Measurements from ENCODE around the gene LYRM1.
"Not testable (repeated sequence)": the region's sequence is repeated elsewhere in the genome, so short reads cannot be mapped to it uniquely, and the experiment has no call there.

LYRM1 gene

DNA sequence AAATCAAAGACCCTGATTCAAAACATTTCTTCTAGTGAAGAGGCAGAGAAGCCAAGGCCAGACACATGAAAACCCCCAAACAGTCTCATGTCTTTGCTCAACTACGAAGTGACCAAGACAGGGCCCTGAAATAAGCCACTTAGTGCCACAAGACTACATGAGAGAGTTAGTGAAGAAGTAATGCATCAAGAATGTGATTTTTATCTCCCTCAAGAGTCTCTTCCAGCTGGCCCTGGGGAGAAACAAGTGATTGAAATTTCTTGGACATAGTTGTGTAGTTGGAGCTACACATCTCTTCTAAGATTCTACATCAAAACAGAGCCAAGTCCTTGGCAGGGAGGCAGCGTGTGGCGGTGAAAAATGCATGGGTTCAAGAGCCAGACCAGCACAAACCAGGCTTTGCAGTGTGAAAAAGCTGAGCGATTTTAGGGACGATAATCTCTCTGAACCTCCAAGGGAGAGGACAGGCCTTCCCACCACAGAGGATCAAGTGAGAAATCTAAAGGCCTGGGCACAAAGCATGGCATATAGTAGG lies 30.6 kb downstream of the LYRM1 start:
- DNase-seq (ENCODE audit: low read depth in 2 of 3, low spot score in 2 of 3), result no peak

GRCh38 chr16:20933589-20933988 lies 33.0 kb downstream of the LYRM1 start:
- DNase-seq (ENCODE audit: low read depth in 2 of 3, low spot score in 2 of 3), result no peak

GRCh38 chr16:20937736-20938135 lies 37.2 kb downstream of the LYRM1 start:
- DNase-seq (ENCODE audit: low read depth in 2 of 3, low spot score in 2 of 3), result no peak

DNA sequence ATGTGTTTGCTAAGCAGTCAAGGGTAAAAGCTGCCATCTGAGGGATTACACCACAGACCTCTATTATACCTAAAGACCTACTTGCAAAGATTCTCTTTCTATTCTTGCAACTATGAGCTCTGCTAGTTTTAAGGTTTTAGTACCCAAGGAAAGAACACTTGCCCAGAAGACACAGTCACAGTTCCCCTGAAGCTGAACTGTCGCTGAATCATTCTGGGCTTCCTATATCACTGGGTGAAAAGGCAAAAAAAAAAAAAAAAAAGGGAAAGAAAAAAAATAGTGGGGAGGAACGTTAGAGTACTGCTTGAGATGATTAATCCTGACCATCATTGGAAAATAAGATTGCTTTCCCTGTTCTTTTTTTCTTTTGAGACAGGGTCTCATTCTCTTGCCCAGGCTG lies 37.9 kb downstream of the LYRM1 start:
- no peak for DNase-seq (ENCODE audit: low read depth in 2 of 3, low spot score in 2 of 3)

DNA sequence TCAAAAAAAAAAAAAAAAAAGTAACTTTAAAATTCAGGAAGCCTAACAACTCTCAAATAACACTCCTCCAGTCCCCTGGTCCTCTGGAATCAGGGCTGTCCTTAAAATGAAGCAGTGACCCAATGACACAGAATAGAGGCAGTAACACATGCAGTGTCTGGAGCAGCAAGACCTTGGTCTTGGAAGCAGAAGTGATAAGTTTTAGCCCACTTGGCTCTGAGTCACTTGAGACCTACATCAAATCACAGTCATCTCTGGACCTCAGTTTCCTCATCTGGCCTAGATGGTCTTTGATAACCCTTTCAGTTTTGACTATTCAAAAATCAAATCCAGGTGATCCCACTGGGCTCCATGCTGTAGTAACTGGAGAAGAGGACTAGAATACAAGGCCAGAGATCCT lies 39.0 kb downstream of the LYRM1 start:
- no peak for DNase-seq (ENCODE audit: low read depth in 2 of 3, low spot score in 2 of 3)

DNA sequence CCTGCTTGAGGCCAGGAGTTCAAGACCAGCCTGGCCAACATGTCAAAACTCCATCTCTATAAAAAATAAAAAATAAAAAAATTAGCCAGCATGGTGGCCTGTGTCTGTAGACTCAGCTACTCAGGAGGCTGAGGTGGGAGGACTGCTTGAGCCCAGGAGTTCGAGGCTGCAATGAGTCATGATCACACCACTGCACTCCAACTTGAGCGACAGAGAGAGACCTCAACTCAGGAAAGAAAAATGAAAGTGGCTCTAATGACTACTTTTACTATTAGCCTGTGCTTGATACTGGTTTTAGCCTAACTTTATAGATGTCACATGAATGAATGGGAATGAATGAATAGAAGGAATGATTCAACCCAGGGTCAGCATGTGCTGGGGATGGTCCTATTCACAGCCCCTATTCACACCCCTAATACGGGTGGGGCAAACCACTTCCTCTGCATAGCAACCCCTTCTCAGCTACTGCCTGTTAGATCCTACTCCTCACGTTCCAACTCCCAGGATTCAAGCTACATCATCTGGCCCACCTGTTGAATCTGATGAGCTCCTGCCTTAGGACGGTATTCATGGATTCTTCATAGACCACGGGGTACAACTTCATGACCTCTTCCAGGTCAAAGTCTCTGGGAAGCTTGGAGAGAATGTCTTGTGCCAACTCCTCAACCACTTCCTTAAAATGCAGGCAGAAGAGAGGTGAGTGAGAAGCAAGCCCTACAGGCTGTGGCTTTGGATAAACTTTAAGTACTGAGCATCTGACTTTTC lies 40.5 kb downstream of the LYRM1 start:
- DNase-seq (ENCODE audit: low read depth in 2 of 3, low spot score in 2 of 3), result no peak

DNA sequence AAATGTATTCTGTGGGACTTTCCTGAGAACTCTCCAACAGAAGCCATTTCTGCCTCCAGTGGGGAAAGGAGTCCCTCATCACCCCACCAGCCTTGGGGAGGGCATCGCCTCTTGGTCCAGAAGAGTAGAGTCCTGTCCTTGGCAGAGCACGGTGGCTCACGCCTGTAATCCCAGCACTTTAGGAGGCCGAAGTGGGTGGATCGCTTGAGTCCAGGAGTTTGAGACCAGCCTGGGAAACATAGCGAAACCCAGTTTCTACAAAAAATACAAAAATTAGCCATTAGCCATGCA lies 41.0 kb downstream of the LYRM1 start:
- no peak for DNase-seq (ENCODE audit: low read depth in 2 of 3, low spot score in 2 of 3)

- no peak for DNase-seq (ENCODE audit: low read depth in 2 of 3, low spot score in 2 of 3)
Measured at GRCh38 chr16:20942256-20942655, 41.7 kb downstream of the LYRM1 start.

DNA sequence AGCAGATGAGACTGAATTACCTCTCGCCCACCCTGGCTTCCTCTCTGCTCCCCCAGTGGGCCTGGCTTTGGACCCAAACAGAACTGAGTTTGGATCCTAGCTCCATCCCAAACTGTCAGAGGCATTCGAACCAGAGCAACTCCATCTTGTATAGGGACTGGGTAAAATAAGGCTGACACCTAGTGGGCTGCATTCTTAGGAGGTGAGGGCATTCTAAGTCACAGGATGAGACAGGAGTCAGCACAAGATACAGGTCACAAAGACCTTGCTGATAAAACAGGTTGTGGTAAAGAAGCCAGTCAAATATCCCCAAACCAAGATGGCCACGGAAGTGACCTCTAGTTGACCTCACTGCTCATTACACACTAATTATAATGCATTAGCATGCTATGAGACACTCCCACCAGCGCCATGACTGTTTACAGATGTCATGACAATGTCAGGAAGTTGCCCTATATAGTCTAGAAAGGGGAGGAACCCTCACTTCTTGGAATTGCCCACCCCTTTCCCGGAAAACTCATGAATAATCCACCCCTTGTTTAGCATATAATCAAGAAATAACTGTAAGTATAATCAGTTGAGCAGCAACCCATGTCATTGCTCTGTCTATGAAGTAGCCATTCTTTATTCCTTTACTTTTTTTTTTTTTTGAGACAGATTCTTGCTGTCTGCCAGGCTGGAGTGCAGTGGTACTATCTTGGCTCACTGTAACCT lies 44.4 kb downstream of the LYRM1 start:
- peak; percentile 5 to 30 (median 13) for DNase-seq (ENCODE audit: low read depth in 2 of 3, low spot score in 2 of 3)

- not testable (repeated sequence) for DNase-seq (ENCODE audit: low read depth in 2 of 3, low spot score in 2 of 3)
Measured at GRCh38 chr16:20945575-20945875, 45.0 kb downstream of the LYRM1 start.

DNA sequence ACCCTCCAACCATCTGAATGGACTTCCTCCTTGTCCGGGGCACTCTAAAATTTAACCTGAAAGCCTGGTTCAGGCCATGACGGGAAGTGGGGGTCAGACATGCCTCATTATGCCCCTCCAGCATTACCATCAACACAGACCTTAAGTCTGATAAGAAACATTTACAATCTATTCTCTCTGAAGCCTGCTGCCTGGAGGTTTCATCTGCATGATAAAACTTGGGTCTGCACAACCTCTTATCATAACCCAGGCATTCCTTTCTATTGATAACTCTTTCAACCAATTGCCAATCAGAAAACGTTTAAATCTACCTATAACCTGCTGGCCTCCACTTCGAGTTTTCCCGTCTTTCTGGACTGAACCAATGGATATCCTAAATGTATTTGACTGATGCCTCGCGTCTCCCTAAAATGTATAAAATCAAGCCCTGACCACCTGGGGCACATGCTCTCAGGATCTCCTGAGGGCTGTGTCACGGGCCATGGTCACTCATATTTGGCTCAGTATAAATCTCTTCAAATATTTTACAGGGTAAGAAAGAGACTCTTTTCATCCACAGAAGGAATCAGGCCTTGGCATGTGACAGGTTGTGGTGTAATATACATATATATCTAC lies 45.6 kb downstream of the LYRM1 start:
- DNase-seq (ENCODE audit: low read depth in 2 of 3, low spot score in 2 of 3), result no peak

DNA sequence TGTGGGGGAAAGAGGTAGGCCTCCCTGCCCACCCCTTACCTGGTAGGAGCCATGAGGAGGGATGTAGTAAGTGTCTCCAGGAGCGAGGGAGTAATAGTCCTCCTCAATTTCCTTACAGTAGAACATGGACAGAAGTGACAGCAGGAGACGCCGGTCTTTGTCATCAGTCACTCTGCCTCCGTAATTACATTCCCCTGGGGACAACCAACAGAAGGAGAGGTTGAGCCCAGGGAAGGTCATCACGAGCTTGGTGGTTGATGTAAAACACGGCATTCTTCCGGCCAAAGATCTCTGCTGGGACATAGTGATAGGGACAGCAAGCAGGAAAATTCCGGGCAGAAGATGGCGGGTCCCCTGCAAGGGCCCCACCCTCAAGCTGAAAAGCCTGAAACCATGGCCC lies 47.9 kb downstream of the LYRM1 start:
- DNase-seq (ENCODE audit: low read depth in 2 of 3, low spot score in 2 of 3), result no peak

DNA sequence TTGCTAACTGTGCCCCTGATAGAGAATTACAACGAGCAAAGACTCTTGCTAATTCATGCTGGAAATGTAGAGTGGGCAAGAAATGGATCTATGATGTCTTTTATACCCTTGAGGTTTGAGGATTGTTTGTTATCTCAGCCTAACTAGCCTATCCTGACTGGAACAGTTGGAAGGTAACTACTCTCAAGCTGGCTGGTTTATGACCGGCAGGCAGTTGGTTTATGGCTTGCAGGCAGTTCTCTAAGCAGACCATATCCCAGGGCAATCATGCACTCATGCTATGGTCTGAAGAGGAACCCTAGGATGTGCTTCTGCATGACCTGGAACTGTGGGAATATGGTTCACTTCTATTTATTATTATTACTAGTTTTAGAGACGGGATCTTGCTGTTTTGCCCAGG lies 49.1 kb downstream of the LYRM1 start:
- DNase-seq (ENCODE audit: low read depth in 2 of 3, low spot score in 2 of 3), result no peak

DNA sequence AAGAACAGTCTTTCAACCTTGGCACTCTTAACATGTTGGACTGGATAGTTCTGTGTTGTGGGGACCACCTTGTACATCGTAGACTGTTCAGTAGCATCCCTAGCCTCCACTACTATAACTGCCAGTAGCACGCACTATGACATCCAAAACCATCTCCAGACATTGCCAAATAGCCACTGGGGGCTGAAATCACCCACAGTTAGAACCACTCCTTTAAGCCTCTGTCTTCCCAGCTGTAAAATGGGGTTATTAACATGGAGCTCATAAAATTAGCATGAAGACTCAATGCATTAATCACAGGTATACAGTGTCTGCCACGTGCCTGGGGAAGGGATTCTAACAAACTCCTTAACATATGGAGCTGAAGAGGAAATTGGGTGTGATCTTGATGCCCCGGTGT lies 49.7 kb downstream of the LYRM1 start:
- DNase-seq (ENCODE audit: low read depth in 2 of 3, low spot score in 2 of 3), result no peak

DNA sequence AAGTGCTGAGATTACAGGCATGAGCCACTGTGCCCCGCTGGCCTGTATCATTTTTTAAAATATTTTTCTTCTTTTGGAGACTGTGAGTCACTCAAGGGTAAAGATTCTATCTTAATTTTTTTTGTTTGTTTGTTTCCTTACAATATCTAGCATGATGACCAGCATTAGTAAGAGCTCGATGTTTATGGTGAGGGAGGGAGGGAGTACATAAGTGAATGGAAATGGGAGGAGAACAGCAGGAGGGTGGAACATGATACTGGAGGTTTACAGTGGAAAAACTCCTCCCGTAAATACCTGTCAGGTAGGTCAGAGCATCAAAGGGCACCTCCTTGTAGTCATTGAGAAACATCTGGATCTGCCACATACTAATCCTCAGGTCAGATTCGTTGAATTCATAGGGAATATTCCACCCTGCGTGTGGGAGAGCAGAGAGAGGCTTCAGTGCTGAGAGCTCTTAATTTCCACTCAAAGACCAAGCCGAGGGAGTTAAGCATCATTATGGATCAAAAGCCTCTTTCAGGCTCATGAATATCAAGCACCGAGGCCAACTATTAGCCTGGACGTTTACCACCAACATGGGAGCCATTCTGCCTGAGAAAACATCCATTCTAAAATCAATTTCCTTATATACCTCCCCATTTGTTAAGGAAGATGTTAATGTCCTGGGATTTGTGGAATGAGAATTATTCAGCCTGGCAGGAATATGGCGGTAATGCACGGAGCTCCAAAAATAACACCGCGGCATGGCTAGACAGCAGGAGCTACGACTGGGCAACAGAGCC lies 51.8 kb downstream of the LYRM1 start:
- DNase-seq (ENCODE audit: low read depth in 2 of 3, low spot score in 2 of 3), result no peak

- DNase-seq (ENCODE audit: low read depth in 2 of 3, low spot score in 2 of 3), result no peak
Measured at GRCh38 chr16:20954574-20954973, 54.0 kb downstream of the LYRM1 start.

GRCh38 chr16:20956319-20956718 lies 55.7 kb downstream of the LYRM1 start:
- DNase-seq (ENCODE audit: low read depth in 2 of 3, low spot score in 2 of 3), result no peak

GRCh38 chr16:20957153-20957552 lies 56.6 kb downstream of the LYRM1 start:
- DNase-seq (ENCODE audit: low read depth in 2 of 3, low spot score in 2 of 3), result no peak

GRCh38 chr16:20960899-20961298 lies 60.3 kb downstream of the LYRM1 start:
- no peak for DNase-seq (ENCODE audit: low read depth in 2 of 3, low spot score in 2 of 3)

GRCh38 chr16:20968765-20969164 lies 68.2 kb downstream of the LYRM1 start:
- no peak for DNase-seq (ENCODE audit: low read depth in 2 of 3, low spot score in 2 of 3)

DNA sequence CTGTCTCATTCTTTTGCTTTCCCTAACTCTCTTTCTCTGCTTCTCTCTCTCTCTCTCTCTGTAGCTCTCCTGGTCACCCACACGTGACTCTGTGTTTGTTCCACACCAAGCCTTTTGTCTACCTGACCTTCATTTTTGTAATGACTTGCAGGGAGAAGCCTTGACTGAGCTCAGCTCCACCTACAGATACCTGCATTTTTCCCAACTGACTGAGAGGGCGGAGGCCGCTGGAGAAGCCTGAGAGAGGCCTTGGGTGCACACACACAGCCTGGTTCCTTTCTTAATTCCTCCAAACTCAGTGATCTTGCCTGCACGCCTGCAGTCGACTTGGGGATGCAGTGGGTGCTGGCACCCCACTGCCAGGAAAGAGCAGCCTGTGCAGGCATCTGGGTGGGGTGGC lies 68.8 kb downstream of the LYRM1 start:
- DNase-seq (ENCODE audit: low read depth in 2 of 3, low spot score in 2 of 3), result no peak

GRCh38 chr16:20971401-20971800 lies 70.8 kb downstream of the LYRM1 start:
- no peak for DNase-seq (ENCODE audit: low read depth in 2 of 3, low spot score in 2 of 3)
